SKM-1 (cell line): ENCODE data around the gene DBNL.

ENCODE experiments used
- DNase-seq: peaks from one replicate; lab custom pipeline; 2025; ENCODE audit not compliant: unreplicated experiment; lab: John Stamatoyannopoulos, UW

The DBNL gene

GRCh38 chr7:44042221-44042620 is 2.3 kb upstream of the DBNL start:
- no peak for DNase-seq

GRCh38 chr7:44043902-44044301 is 600 bp upstream of the DBNL start:
- no peak for DNase-seq

GRCh38 chr7:44045226-44046014 is 918 bp downstream of the DBNL start:
- DNase-seq = no peak

GRCh38 chr7:44046321-44047061 is 2.0 kb downstream of the DBNL start:
- peak; percentile 97 for DNase-seq

- DNase-seq = no peak
Measured at GRCh38 chr7:44048031-44048795, 3.7 kb downstream of the DBNL start.

- DNase-seq = no peak
Measured at GRCh38 chr7:44050121-44050914, 5.8 kb downstream of the DBNL start.

GRCh38 chr7:44050915-44051560 is 6.5 kb downstream of the DBNL start:
- no peak for DNase-seq

GRCh38 chr7:44051611-44052220 is 7.2 kb downstream of the DBNL start:
- DNase-seq = no peak

- DNase-seq = no peak
Measured at GRCh38 chr7:44052771-44053365, 8.4 kb downstream of the DBNL start.

- no peak for DNase-seq
Measured at GRCh38 chr7:44056681-44057080, 12.2 kb downstream of the DBNL start.

- DNase-seq = no peak
Measured at GRCh38 chr7:44057181-44057848, 12.8 kb downstream of the DBNL start.

GRCh38 chr7:44057849-44058758 is 13.6 kb downstream of the DBNL start:
- no peak for DNase-seq

- no peak for DNase-seq
Measured at GRCh38 chr7:44058759-44059218, 14.3 kb downstream of the DBNL start.

GRCh38 chr7:44059219-44060090 is 15.0 kb downstream of the DBNL start:
- DNase-seq = no peak

GRCh38 chr7:44060091-44060947 is 15.8 kb downstream of the DBNL start:
- DNase-seq = no peak
